ENCODE measurements around the gene KCNIP3.
"Not testable (repeated sequence)": the region's sequence is repeated elsewhere in the genome, so short reads cannot be mapped to it uniquely, and the experiment has no call there.

- not testable (repeated sequence) for TF ChIP-seq EZH2 (IDR thresholded peaks at IDR 0.05; ENCODE audit: low read length, unreplicated experiment); CTCF (conservative IDR thresholded peaks at IDR 0.05; ENCODE audit: low read depth, low read length); EZH2phosphoT487 (IDR thresholded peaks at IDR 0.05; ENCODE audit: borderline replicate concordance, low read length)
Measured at GRCh38 chr2:95402004-95402369, 104.8 kb downstream of the KCNIP3 start.
